H1 (cell line): Measurements from ENCODE around the gene BAZ2A.

Experiments used
- CTCF ChIP-seq, 3 experiments: IDR thresholded peaks; 1 replicate in 2 of 3; 2 replicates in 1 of 3; pipeline versions ENCODE4 v1.5.1 to v1.6.1; 2011; ENCODE audit warnings: low read length in 3 of 3, mild to moderate bottlenecking in 3 of 3, inconsistent platforms in 2 of 3, low read depth in 1 of 3, moderate library complexity in 1 of 3; ENCODE audit not compliant: insufficient read depth in 1 of 3; ENCODE audit errors: control extremely low read depth in 1 of 3
- EGR1 ChIP-seq: IDR thresholded peaks from 2 replicates; pipeline ENCODE4 v1.6.1; 2011; ENCODE audit warnings: low read depth, low read length, borderline replicate concordance
- EZH2 ChIP-seq: fragments of 200-600 bp; sonication (generic); IDR thresholded peaks from 2 replicates; pipeline ENCODE4 v1.7.1; 2012; ENCODE audit warnings: low read depth, mild to moderate bottlenecking, moderate library complexity, low read length, inconsistent platforms; ENCODE audit not compliant: severe bottlenecking
- KDM1A ChIP-seq: fragments of 200-600, 300-600 bp; sonication (generic); IDR thresholded peaks from 2 replicates; pipeline ENCODE4 v1.7.1; 2016; ENCODE audit warnings: mild to moderate bottlenecking, low read length, borderline replicate concordance
- NRF1 ChIP-seq: IDR thresholded peaks from 2 replicates; pipeline ENCODE4 v1.6.1; 2011; ENCODE audit warnings: mild to moderate bottlenecking, low read depth, low read length, improper control_type of control experiment
- RAD21 ChIP-seq, 2 experiments: IDR thresholded peaks in 1 of 2; conservative IDR thresholded peaks in 1 of 2; 2 replicates each; pipeline ENCODE4 v1.6.1; 2011; ENCODE audit warnings: low read depth in 2 of 2, low read length in 2 of 2, improper control_type of control experiment in 1 of 2, inconsistent platforms in 1 of 2, mild to moderate bottlenecking in 1 of 2, moderate library complexity in 1 of 2
- SRF ChIP-seq: IDR thresholded peaks from 2 replicates; pipeline ENCODE4 v1.6.1; 2011; ENCODE audit warnings: mild to moderate bottlenecking, low read depth, low read length, moderate library complexity
- TAF1 ChIP-seq: IDR thresholded peaks from 2 replicates; pipeline ENCODE4 v1.6.1; 2011; ENCODE audit warnings: mild to moderate bottlenecking, low read depth, low read length
- TCF12 ChIP-seq: IDR thresholded peaks from 2 replicates; pipeline ENCODE4 v1.6.1; 2011; ENCODE audit warnings: low read depth, mild to moderate bottlenecking, low read length

DNA sequence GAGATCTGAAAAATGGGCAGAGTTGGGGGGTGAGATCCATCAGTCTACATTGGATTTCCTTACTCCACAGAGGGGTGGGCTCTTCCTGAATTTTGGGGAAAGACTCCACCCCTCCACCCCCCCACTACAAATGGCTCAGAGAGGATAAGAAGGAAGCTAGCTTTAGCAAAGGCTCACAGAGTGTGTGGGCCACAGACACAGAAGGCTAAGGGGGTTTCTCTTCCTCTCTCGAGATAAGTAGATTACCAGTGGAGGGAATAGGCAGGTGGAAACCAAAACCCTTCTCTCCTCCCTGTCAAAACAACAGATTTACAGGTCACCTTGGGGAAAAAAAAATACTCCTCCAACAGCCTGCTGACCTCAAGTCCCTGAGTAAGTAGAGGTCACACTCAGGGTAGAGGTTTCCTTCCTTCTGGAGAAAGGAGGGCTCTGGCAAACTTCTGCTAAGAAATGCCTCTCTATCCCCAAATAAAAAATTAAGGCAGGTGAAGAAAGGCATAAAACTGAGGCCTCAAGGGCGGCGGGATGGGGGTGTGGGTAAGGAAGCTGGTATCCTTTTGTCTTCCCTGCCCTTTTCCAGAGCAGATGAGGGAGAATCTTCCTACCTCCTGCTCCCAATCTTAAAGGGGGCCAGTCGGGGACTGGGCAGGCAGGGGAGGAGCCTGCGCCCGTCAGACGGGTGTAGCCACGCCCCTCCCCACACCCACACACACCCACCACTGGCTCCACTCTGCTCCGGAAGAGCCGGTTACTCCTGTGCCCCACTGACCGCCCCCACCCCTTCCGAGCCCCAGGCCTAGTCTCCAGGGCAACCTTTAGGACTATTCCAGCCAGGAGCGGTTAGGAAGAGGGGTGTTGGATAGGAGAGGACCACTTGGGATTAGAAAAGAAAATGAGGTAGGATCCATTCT lies 1.9 kb upstream of the BAZ2A start:
- TF ChIP-seq TAF1 (no peak), EGR1 (peak; percentile 43; the same call in 1 of the 2 replicates), EZH2 (no peak), NRF1 (no peak), CTCF (IDR thresholded peaks at IDR 0.05; ENCODE audit: control extremely low read depth in 1 of 3, insufficient read depth in 1 of 3, low read depth in 1 of 3, low read length in 3 of 3) (no peak), SRF (no peak), TCF12 (no peak), RAD21 (IDR thresholded peaks at IDR 0.05 in 1 of 2, conservative IDR thresholded peaks at IDR 0.05 in 1 of 2; ENCODE audit: low read depth in 2 of 2, low read length in 2 of 2) (no peak), KDM1A (no peak)
